HG03469 (cell line): ENCODE data around the gene HNRNPUL1.

Experiments
- ATAC-seq: cut with Tn5 transposase; IDR thresholded peaks from one replicate; pipeline ENCODE4 v1.9.1; 2021; ENCODE audit warnings: mild to moderate bottlenecking, moderate library complexity, moderate number of reproducible peaks; ENCODE audit not compliant: unreplicated experiment

Gene HNRNPUL1

GRCh38 chr19:41307090-41307875 lies 43.1 kb downstream of the HNRNPUL1 start:
- no peak for ATAC-seq

GRCh38 chr19:41307954-41308449 lies 43.8 kb downstream of the HNRNPUL1 start:
- ATAC-seq = no peak

- no peak for ATAC-seq
Observed at GRCh38 chr19:41308450-41309179, 44.4 kb downstream of the HNRNPUL1 start.

GRCh38 chr19:41309180-41310032 lies 45.2 kb downstream of the HNRNPUL1 start:
- ATAC-seq = no peak

GRCh38 chr19:41310033-41310831 lies 46.1 kb downstream of the HNRNPUL1 start, which contains the start of gene CCDC97:
Gene CCDC97, plus strand, starts transcription at chr19:41310172. Its CDS starts 139 bp downstream, at chr19:41310311.
- no peak for ATAC-seq

GRCh38 chr19:41311072-41311471 lies 46.9 kb downstream of the HNRNPUL1 start:
- no peak for ATAC-seq

GRCh38 chr19:41311613-41312012 lies 47.4 kb downstream of the HNRNPUL1 start:
- ATAC-seq = no peak

GRCh38 chr19:41316306-41316920 lies 52.2 kb downstream of the HNRNPUL1 start:
- ATAC-seq = no peak

- ATAC-seq = no peak
Observed at GRCh38 chr19:41318696-41319499, 54.7 kb downstream of the HNRNPUL1 start.

GRCh38 chr19:41319500-41320184 lies 55.5 kb downstream of the HNRNPUL1 start:
- ATAC-seq = no peak

- no peak for ATAC-seq
Observed at GRCh38 chr19:41320185-41320518, 56.0 kb downstream of the HNRNPUL1 start.

GRCh38 chr19:41320568-41320967 lies 56.4 kb downstream of the HNRNPUL1 start:
- no peak for ATAC-seq

GRCh38 chr19:41321204-41321599 lies 57.0 kb downstream of the HNRNPUL1 start:
- ATAC-seq = no peak

- no peak for ATAC-seq
Observed at GRCh38 chr19:41321600-41322270, 57.6 kb downstream of the HNRNPUL1 start.

GRCh38 chr19:41322451-41322850 lies 58.3 kb downstream of the HNRNPUL1 start:
- no peak for ATAC-seq

- ATAC-seq = no peak
Observed at GRCh38 chr19:41323023-41323422, 58.9 kb downstream of the HNRNPUL1 start.

- no peak for ATAC-seq
Observed at GRCh38 chr19:41323430-41324125, 59.4 kb downstream of the HNRNPUL1 start.
